Measurements from ENCODE around the gene CRABP2.

Gene CRABP2

GRCh38 chr1:156670359-156670758 is 35.0 kb downstream of the CRABP2 start:
- no peak for TF ChIP-seq CTCF (IDR thresholded peaks at IDR 0.05; ENCODE audit: low read depth, low read length)
- H3K4me3 ChIP-seq (ENCODE audit: low read depth, low read length) = no peak overlapping the region

- H3K4me3 ChIP-seq (ENCODE audit: low read depth, low read length) = no peak overlapping the region
- TF ChIP-seq CTCF (IDR thresholded peaks at IDR 0.05; ENCODE audit: low read depth, low read length) = no peak
Measured at GRCh38 chr1:156669794-156670193, 35.6 kb downstream of the CRABP2 start.

GRCh38 chr1:156668801-156669637 is 36.4 kb downstream of the CRABP2 start:
- no peak for TF ChIP-seq CTCF (IDR thresholded peaks at IDR 0.05; ENCODE audit: low read depth, low read length)
- H3K4me3 ChIP-seq (ENCODE audit: low read depth, low read length) = no peak overlapping the region

GRCh38 chr1:156667968-156668709 is 37.2 kb downstream of the CRABP2 start:
- H3K4me3 ChIP-seq (ENCODE audit: low read depth, low read length) = no peak overlapping the region

GRCh38 chr1:156667610-156667967 is 37.8 kb downstream of the CRABP2 start:
- no peak for TF ChIP-seq CTCF (IDR thresholded peaks at IDR 0.05; ENCODE audit: low read depth, low read length)
- no peak overlapping the region for H3K4me3 ChIP-seq (ENCODE audit: low read depth, low read length)

More at GRCh38 chr1:156667968-156668709, 37.2 kb downstream of the CRABP2 start:
- TF ChIP-seq CTCF (IDR thresholded peaks at IDR 0.05; ENCODE audit: low read depth, low read length) = no peak

GRCh38 chr1:156666862-156667609 is 38.3 kb downstream of the CRABP2 start:
- TF ChIP-seq CTCF (IDR thresholded peaks at IDR 0.05; ENCODE audit: low read depth, low read length) = no peak
- no peak overlapping the region for H3K4me3 ChIP-seq (ENCODE audit: low read depth, low read length)

All from WI38 (cell line).